SK-N-MC (cell line): ENCODE results near the gene PHF2.

Experiments used
- EZH2 ChIP-seq: fragments of 200-600 bp; sonication (generic); IDR thresholded peaks from one replicate; pipeline ENCODE4 v1.6.1; 2017; ENCODE audit warnings: antibody characterized with exemption
- POLR2AphosphoS5 ChIP-seq: IDR thresholded peaks from 2 replicates; pipeline ENCODE4 v1.6.1; 2012; ENCODE audit warnings: mild to moderate bottlenecking, low read depth, low read length, borderline replicate concordance

GRCh38 chr9:93724852-93725251, 148.5 kb downstream of the PHF2 start:
- no peak for TF ChIP-seq EZH2
- no peak for TF ChIP-seq POLR2AphosphoS5
